ENCODE data around the gene NOL7. TPM values are rescaled to one million over a fixed set of nuclear protein-coding genes. Genes with fewer than 3 reads are reported as not detected.

NOL7 gene
- total and polyA plus RNA-seq, 2 of the 13 experiments (the other 11 are each of a cell fraction or from before 2014, with no cell fraction given), result 37.8 to 186 TPM

DNA sequence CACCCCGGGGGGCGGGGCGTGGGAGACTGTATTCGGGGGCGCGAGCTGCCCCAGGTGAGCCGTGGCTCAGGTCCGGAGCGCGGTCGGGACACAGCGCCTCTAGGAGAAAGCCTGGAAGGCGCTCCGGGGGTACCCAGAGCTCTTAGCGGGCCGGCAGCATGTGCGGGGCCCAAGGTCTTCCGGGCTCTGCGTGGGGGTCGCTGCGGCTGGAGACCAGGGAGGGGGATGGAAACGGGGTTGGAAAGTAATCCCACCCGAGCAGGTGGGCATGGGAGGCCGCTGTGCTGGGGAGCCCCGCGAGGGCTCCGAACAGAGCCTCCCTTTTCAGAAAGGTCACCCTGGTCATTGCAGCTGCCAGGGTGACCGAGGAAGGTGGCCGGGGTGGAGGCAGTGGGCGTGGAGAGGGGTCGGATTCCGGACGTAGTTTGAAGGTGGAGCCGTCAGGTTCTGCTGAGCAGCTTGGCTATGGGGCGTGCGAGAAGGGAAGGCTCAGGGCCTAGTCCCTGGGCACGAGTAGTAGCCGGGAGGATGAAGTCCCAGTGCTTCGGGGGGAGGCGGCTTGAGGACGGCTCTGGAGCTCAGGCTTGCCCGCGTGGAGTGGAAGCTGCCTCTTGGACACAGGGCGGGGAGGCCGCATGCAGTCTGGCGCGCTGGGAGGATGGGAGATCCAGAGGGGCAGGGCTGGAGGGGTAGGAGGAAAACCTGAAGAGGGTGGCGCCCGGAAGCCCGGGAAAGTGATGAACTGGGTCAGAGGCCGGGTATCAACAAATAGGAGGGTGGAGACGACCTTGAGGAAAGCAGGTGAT, 40.4 kb upstream of the NOL7 start, which contains the start of gene SIRT5 (continued):
- TF ChIP-seq, protein P1, sequence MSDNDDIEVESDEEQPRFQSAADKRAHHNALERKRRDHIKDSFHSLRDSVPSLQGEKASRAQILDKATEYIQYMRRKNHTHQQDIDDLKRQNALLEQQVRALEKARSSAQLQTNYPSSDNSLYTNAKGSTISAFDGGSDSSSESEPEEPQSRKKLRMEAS (IDR thresholded peaks at IDR 0.05), result peak; percentile 82
- TF ChIP-seq CENPX (CRISPR knock-in tag; IDR thresholded peaks at IDR 0.05) (no peak), NCOR1 (IDR thresholded peaks at IDR 0.05; ENCODE audit: borderline replicate concordance, low read length) (peak; percentile 34), ZNF652 (CRISPR knock-in tag; IDR thresholded peaks at IDR 0.05; ENCODE audit: borderline replicate concordance, low read depth) (no peak), ZNF570 (CRISPR knock-in tag; IDR thresholded peaks at IDR 0.05; ENCODE audit: borderline replicate concordance) (peak; percentile 46; the same call in 1 of the 2 replicates), DPF2 (CRISPR knock-in tag; IDR thresholded peaks at IDR 0.05; ENCODE audit: borderline replicate concordance, low read depth) (no peak), ZNF644 (CRISPR knock-in tag; IDR thresholded peaks at IDR 0.05; ENCODE audit: low read depth) (peak; percentile 47), KLF6 (CRISPR knock-in tag; IDR thresholded peaks at IDR 0.05) (peak; percentile 97), SP4 (CRISPR knock-in tag; IDR thresholded peaks at IDR 0.05) (peak; percentile 77), NFRKB (IDR thresholded peaks at IDR 0.05) (no peak), RFX5 (IDR thresholded peaks at IDR 0.05; ENCODE audit: low read depth, low read length) (no peak), ZSCAN12 (CRISPR knock-in tag; IDR thresholded peaks at IDR 0.05) (no peak), PHF8 (CRISPR knock-in tag; IDR thresholded peaks at IDR 0.05) (peak; percentile 93), ZIK1 (CRISPR knock-in tag; IDR thresholded peaks at IDR 0.05; ENCODE audit: borderline replicate concordance, low read depth) (peak; percentile 79; the same call in 1 of the 2 replicates)
- TF ChIP-seq, protein P2, sequence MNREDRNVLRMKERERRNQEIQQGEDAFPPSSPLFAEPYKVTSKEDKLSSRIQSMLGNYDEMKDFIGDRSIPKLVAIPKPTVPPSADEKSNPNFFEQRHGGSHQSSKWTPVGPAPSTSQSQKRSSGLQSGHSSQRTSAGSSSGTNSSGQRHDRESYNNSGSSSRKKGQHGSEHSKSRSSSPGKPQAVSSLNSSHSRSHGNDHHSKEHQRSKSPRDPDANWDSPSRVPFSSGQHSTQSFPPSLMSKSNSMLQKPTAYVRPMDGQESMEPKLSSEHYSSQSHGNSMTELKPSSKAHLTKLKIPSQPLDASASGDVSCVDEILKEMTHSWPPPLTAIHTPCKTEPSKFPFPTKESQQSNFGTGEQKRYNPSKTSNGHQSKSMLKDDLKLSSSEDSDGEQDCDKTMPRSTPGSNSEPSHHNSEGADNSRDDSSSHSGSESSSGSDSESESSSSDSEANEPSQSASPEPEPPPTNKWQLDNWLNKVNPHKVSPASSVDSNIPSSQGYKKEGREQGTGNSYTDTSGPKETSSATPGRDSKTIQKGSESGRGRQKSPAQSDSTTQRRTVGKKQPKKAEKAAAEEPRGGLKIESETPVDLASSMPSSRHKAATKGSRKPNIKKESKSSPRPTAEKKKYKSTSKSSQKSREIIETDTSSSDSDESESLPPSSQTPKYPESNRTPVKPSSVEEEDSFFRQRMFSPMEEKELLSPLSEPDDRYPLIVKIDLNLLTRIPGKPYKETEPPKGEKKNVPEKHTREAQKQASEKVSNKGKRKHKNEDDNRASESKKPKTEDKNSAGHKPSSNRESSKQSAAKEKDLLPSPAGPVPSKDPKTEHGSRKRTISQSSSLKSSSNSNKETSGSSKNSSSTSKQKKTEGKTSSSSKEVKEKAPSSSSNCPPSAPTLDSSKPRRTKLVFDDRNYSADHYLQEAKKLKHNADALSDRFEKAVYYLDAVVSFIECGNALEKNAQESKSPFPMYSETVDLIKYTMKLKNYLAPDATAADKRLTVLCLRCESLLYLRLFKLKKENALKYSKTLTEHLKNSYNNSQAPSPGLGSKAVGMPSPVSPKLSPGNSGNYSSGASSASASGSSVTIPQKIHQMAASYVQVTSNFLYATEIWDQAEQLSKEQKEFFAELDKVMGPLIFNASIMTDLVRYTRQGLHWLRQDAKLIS (CRISPR knock-in tag; IDR thresholded peaks at IDR 0.05), result peak; percentile 91
- TF ChIP-seq, protein P3, sequence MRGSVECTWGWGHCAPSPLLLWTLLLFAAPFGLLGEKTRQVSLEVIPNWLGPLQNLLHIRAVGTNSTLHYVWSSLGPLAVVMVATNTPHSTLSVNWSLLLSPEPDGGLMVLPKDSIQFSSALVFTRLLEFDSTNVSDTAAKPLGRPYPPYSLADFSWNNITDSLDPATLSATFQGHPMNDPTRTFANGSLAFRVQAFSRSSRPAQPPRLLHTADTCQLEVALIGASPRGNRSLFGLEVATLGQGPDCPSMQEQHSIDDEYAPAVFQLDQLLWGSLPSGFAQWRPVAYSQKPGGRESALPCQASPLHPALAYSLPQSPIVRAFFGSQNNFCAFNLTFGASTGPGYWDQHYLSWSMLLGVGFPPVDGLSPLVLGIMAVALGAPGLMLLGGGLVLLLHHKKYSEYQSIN (CRISPR knock-in tag; IDR thresholded peaks at IDR 0.05; ENCODE audit: borderline replicate concordance), result no peak
- TF ChIP-seq, protein P4, sequence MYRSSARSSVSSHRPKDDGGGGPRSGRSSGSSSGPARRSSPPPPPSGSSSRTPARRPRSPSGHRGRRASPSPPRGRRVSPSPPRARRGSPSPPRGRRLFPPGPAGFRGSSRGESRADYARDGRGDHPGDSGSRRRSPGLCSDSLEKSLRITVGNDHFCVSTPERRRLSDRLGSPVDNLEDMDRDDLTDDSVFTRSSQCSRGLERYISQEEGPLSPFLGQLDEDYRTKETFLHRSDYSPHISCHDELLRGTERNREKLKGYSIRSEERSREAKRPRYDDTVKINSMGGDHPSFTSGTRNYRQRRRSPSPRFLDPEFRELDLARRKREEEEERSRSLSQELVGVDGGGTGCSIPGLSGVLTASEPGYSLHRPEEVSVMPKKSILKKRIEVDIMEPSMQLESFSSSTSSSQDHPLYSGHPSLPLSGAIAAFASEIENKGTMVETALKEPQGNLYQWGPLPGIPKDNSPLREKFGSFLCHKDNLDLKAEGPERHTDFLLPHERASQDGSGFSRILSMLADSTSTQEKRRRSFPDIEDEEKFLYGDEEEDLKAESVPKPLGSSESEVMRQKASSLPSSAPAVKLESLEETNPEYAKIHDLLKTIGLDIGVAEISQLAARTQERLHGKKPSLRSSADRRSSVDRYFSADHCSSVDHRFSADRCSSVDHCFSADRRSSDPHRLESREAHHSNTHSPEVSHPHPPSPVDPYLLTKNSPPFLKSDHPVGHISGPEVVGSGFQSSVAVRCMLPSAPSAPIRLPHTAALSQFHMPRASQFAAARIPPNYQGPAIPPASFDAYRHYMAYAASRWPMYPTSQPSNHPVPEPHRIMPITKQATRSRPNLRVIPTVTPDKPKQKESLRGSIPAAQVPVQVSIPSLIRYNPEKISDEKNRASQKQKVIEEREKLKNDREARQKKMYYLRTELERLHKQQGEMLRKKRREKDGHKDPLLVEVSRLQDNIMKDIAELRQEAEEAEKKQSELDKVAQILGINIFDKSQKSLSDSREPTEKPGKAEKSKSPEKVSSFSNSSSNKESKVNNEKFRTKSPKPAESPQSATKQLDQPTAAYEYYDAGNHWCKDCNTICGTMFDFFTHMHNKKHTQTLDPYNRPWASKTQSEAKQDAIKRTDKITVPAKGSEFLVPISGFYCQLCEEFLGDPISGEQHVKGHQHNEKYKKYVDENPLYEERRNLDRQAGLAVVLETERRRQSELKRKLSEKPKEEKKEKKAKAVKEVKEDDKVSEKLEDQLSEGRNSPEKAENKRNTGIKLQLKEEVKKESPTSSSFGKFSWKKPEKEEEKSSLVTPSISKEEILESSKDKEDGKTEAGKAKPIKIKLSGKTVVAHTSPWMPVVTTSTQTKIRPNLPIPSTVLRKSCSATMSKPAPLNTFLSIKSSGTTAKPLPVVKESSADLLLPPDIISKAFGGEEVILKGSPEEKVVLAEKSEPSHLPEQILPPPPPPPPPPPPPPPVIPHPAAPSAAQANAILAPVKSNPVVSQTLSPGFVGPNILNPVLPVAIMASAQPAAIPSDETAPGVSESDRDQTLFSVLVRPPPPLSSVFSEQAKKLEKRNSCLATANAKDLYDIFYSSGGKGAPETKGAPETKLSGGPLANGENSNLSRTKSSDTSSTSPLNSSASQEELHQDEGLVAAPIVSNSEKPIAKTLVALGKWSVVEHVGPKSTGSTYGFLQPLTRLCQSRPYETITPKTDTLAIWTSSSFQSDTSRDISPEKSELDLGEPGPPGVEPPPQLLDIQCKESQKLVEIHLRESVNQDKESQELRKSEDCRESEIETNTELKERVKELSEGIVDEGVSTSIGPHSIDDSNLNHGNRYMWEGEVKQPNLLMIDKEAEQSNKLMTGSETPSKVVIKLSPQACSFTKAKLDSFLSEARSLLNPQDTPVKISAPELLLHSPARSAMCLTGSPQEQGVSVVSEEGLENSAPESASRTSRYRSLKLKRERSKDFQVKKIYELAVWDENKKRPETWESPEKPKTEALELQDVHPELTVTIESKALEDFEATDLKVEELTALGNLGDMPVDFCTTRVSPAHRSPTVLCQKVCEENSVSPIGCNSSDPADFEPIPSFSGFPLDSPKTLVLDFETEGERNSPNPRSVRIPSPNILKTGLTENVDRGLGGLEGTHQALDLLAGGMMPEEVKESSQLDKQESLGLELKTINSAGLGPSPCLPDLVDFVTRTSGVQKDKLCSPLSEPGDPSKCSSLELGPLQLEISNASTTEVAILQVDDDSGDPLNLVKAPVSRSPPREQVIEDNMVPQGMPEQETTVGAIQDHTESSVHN (CRISPR knock-in tag; IDR thresholded peaks at IDR 0.05), result no peak
